ENCODE data around the gene DFFB. TPM values are rescaled to one million over a fixed set of nuclear protein-coding genes. Genes with fewer than 3 reads are reported as not detected.

The DFFB gene
- total and polyA plus RNA-seq, 2 of the 13 experiments (the other 11 are each of a cell fraction or from before 2014, with no cell fraction given), result 4.6 to 9.3 TPM

- Histone ChIP-seq H3K27ac (ENCODE audit: extremely low read length, insufficient read depth, low read length) (no peak overlapping the region), H3K36me3 (replicated peaks in 1 of 2; ENCODE audit: control insufficient read depth in 1 of 2, insufficient read depth in 2 of 2, low read length in 2 of 2) (peaks cover 3 to 15% of the 10 kb centered on the region in 2 experiments; a peak in 3 of 5 replicates), H3K9ac (ENCODE audit: insufficient read depth, low read depth, low read length) (no peak overlapping the region), H3K4me2 (ENCODE audit: low read depth, low read length) (no peak overlapping the region), H3K4me3 (replicated peaks in 1 of 3; ENCODE audit: insufficient read depth in 1 of 3, low read depth in 2 of 3, low read length in 3 of 3) (no peak overlapping the region), H4K20me1 (ENCODE audit: insufficient read depth, low read length) (no peaks in the 10 kb centered on the region), H3K4me1 (ENCODE audit: insufficient read depth, low read length) (no peaks in the 10 kb centered on the region), H3K9me3 (ENCODE audit: low read length) (no peaks in the 10 kb centered on the region), H3K27me3 (ENCODE audit: control insufficient read depth in 1 of 2, insufficient read depth in 2 of 2, low read length in 2 of 2) (no peaks in the 10 kb centered on the region), H2AFZ (ENCODE audit: low read length) (no peak overlapping the region), H3K79me2 (ENCODE audit: insufficient read depth, low read length) (no peaks in the 10 kb centered on the region)
- 95% methylated on average over 17 of the region's 17 CpGs for WGBS (ENCODE audit: low lambda C conversion rate)
- FAIRE-seq (no peak), DNase-seq (ENCODE audit: low spot score) (no peak), ATAC-seq (no peak)
- TF ChIP-seq YEATS2 (CRISPR knock-in tag; IDR thresholded peaks at IDR 0.05; ENCODE audit: borderline replicate concordance), result no peak
- TF ChIP-seq AFF4 (CRISPR knock-in tag; IDR thresholded peaks at IDR 0.05), result no peak
- no peak for TF ChIP-seq ZBTB34 (CRISPR knock-in tag; IDR thresholded peaks at IDR 0.05)
- no peak for TF ChIP-seq GABPB1 (CRISPR knock-in tag; IDR thresholded peaks at IDR 0.05)
- no peak for TF ChIP-seq ZNF382 (CRISPR knock-in tag; IDR thresholded peaks at IDR 0.05; ENCODE audit: borderline replicate concordance)
- no peak for TF ChIP-seq SETDB1 (CRISPR knock-in tag; IDR thresholded peaks at IDR 0.05; ENCODE audit: borderline replicate concordance)
- TF ChIP-seq KLF11 (CRISPR knock-in tag; IDR thresholded peaks at IDR 0.05), result no peak
- TF ChIP-seq ZFP37 (CRISPR knock-in tag; IDR thresholded peaks at IDR 0.05; ENCODE audit: borderline replicate concordance), result no peak
- TF ChIP-seq HIVEP1 (CRISPR knock-in tag; IDR thresholded peaks at IDR 0.05), result no peak
- no peak for TF ChIP-seq ZBTB3 (CRISPR knock-in tag; IDR thresholded peaks at IDR 0.05; ENCODE audit: borderline replicate concordance, low read depth)
- no peak for TF ChIP-seq NKX3-1 (CRISPR knock-in tag; IDR thresholded peaks at IDR 0.05)
- TF ChIP-seq KDM3A (CRISPR knock-in tag; IDR thresholded peaks at IDR 0.05; ENCODE audit: low read depth), result no peak
- TF ChIP-seq KLF6 (CRISPR knock-in tag; IDR thresholded peaks at IDR 0.05), result no peak
- in situ Hi-C loops (cut with HindIII; ENCODE audit: extremely low pct_ligation_motif_present, low pct_unique_long_range_greater_than_20kb) (no loop called here), intact Hi-C loops (cut with micrococcal nuclease; ENCODE audit: unreplicated experiment) (no loop called here)
- CTCF ChIA-PET (ENCODE audit: low intra/inter-chr PET ratio, low total read pairs), result no interaction called here
- POLR2A ChIA-PET, result no interaction called here
- no TSS peak for BruUV-seq (replicated peaks)
Measured at GRCh38 chr1:3817138-3817740, 40.0 kb upstream of the DFFB start.

Data from HepG2 (cell line).